ENCODE data around the gene BMERB1.
"Not testable (repeated sequence)": the region's sequence is repeated elsewhere in the genome, so short reads cannot be mapped to it uniquely, and the experiment has no call there.

The BMERB1 gene

GRCh38 chr16:15521758-15522509, 87.5 kb downstream of the BMERB1 start:
- no peak for DNase-seq (ENCODE audit: low read depth in 4 of 4, low spot score in 1 of 4)

DNA sequence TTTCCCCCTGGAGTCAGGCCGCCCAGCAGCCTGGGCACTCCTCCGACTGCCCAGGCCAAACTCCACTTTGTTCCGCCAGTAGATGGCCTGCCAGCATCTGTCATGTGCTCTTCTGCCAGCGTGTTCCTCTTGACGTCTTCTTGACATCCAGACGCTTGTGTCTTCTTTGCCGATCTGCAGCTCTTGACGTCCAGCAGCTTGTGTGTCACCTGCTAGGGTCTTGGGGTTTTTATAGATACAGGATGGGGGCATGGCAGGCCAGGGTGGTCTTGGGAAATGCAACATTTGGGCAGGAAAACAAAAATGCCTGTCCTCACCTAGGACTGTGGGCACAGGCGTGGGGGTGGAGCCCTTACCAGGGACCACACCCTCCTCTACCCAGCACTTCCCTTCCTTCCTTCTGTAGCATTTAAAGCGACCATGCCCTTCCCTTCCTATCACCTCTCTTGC, 88.7 kb downstream of the BMERB1 start:
- DNase-seq (ENCODE audit: low read depth in 4 of 4, low spot score in 1 of 4): no peak

DNA sequence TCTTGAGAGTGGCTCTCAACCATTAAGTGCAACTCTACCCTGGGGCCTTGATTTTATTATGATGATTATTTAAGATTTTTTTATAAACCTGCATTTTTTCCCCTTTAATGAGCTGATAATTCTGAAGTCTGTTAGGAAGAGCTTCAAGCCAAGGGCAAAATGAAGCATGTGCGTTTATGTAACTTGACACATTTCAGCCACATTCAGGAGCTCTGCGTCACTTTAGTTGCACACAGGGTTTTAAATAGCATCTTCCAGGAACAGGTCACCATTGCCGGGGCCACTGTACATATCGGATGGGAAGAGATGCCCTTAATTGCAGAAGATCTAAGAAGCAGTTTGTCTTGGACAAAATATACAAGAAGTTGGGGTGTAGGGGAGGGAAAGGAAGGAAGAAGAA, 89.6 kb downstream of the BMERB1 start:
- DNase-seq (ENCODE audit: low read depth in 4 of 4, low spot score in 1 of 4): no peak

- DNase-seq (ENCODE audit: low read depth in 4 of 4, low spot score in 1 of 4): no peak
These were observed 90.6 kb downstream of the BMERB1 start for GRCh38 chr16:15524966-15525365.

- no peak for DNase-seq (ENCODE audit: low read depth in 4 of 4, low spot score in 1 of 4)
These were observed 91.7 kb downstream of the BMERB1 start for GRCh38 chr16:15526097-15526496.

DNA sequence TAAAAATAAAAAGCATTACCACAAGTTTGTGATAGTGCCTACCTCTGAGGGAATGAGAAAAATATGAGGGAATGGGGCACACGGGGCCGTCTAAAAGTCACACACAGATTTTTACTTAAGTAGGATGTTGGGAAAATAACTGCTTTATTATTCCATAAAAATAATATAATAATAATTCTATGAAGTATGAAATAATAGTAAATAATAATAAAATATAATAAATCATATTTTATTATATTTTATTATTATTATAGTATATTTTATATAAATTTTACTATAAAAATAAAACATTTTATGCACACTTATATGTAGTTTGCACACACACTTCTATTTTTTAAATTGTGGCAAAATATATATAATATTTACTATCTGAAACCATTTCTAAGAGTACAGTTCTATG, 92.3 kb downstream of the BMERB1 start:
- no peak for DNase-seq (ENCODE audit: low read depth in 4 of 4, low spot score in 1 of 4)

DNA sequence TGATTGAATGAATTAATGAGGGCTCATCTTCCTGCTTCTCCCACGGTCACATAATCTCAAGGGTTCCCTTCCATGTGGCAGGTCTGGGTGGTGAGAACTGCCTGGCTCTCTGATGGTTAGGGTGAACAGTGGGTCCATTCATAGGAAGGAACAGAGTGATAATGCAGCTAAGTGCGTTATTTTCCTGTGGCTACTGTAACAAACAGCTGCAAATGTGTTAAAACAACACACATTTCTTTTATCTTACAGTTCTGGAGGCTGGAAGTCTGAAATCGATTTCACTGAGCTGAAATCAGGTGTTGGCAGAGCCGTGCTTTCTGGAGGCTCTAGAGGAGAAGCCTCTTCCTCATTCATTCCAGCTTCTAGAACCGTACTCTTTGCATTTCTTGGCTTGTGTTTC, 95.3 kb downstream of the BMERB1 start:
- DNase-seq (ENCODE audit: low read depth in 4 of 4, low spot score in 1 of 4): no peak

DNA sequence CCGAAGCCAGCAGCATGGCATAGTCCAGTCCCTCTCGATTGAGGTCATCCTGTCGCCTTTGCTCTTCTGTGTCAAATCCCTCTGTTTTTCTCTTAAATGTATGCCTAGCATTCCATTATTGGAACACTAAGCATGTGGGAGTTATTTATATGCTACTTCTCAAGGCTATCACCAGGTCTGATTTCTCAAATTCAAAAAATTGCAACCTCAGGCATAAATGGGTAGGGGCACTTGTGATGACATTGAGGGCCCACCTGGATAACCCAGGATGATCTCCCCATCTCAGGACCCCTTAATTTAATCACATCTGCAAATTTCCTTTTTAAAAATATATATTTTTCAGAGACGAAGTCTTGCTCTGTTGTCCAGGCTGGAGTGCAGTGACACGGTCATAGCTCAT, 95.7 kb downstream of the BMERB1 start:
- no peak for DNase-seq (ENCODE audit: low read depth in 4 of 4, low spot score in 1 of 4)

GRCh38 chr16:15532825-15533224, 98.4 kb downstream of the BMERB1 start:
- DNase-seq (ENCODE audit: low read depth in 4 of 4, low spot score in 1 of 4): no peak

GRCh38 chr16:15533386-15533785, 99.0 kb downstream of the BMERB1 start:
- DNase-seq (ENCODE audit: low read depth in 4 of 4, low spot score in 1 of 4): no peak

GRCh38 chr16:15535772-15536171, 101.4 kb downstream of the BMERB1 start:
- no peak for DNase-seq (ENCODE audit: low read depth in 4 of 4, low spot score in 1 of 4)

- no peak for DNase-seq (ENCODE audit: low read depth in 4 of 4, low spot score in 1 of 4)
These were observed 102.5 kb downstream of the BMERB1 start for GRCh38 chr16:15536843-15537242.

DNA sequence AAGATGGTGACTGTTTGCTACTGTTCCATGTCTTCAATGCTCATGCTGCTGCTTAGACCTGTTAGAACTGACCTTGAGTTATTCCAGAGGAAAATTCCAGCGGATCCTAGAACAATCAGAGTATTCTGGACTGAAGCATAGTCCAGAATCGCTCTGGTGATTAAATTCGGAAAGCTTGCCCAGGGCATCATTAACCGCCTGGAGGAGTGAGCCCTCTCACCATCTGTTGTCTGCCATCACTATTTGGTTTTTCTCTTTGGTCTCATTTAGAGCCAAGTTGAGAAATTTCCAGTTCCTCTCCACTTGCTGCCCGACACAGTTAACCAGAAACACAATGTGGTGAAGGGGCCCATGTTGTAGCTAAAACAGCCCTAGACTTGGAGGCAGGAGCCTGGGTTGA, 104.1 kb downstream of the BMERB1 start:
- no peak for DNase-seq (ENCODE audit: low read depth in 4 of 4, low spot score in 1 of 4)

- no peak for DNase-seq (ENCODE audit: low read depth in 4 of 4, low spot score in 1 of 4)
These were observed 104.8 kb downstream of the BMERB1 start for GRCh38 chr16:15539197-15539596.

DNA sequence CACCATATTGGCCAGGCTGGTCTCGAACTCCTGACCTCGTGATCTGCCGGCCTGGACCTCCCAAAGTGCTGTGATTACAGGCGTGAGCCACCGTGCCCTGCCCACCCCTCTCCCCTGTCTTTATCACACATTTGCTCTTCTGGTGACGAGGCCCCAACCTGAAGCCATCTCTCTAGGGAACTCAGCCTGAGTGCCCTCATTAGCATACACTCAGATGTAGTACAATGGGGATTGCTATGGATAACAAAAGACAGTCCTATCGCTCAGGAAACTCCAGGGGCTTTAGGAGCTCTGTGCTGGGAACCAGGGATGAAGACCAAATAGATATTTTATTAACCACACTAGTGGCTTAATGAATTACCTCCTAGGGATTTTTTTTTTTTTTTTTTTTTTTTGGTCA, 107.9 kb downstream of the BMERB1 start:
- no peak for DNase-seq (ENCODE audit: low read depth in 4 of 4, low spot score in 1 of 4)

- DNase-seq (ENCODE audit: low read depth in 4 of 4, low spot score in 1 of 4): no peak
These were observed 108.5 kb downstream of the BMERB1 start for GRCh38 chr16:15542734-15543347.

DNA sequence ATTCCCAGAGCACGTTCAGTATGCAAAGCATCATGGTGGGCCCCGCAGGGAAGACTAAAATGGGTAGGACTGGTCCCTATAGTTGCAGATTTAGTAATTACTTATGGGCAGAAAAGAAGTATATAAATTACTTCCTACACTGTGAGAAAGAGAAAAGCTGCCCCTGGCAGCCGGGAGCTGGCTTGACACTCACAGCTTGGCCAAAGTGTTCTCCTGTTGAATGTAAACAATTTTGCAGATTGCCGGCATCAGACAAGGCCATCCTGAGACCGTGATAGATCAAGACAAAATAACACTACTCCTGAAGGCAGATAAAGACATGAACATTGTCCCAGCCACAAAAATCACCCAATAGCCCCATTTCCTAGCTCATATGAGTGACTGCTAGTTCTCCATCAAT, 110.0 kb downstream of the BMERB1 start:
- DNase-seq (ENCODE audit: low read depth in 4 of 4, low spot score in 1 of 4): no peak

- DNase-seq (ENCODE audit: low read depth in 4 of 4, low spot score in 1 of 4): no peak
These were observed 111.2 kb downstream of the BMERB1 start for GRCh38 chr16:15545544-15545943.

DNA sequence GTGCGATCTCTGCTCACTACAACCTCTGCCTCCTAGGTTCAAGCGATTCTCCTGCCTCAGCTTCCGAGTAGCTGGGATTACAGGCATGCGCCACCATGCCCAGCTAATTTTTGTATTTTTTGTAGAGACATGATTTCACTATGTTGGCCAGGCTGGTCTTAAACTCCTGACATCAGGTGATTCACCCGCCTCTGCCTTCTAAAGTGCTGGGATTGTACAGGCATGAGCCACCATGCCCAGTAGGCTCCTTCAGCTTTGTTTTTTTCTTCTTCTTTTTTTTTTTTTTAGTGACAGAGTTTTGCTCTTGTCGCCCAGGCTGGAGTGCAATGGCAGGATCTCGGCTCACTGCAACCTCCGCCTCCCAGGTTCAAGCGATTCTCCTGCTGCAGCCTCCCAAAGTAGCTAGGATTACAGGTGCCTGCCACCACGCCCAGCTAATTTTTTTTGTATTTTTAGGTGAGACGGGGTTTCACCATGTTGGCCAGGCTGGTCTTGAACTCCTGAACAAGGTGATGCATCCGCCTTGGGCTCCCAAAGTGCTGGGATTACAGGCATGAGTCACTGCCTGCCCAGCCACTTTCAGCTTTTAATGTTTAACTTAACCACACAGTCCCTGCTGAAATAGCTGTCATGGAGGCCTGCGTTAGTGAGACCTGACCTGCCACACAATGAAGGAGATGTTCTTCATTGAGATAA, 112.8 kb downstream of the BMERB1 start:
- DNase-seq (ENCODE audit: low read depth in 4 of 4, low spot score in 1 of 4): not testable (repeated sequence)

- no peak for DNase-seq (ENCODE audit: low read depth in 4 of 4, low spot score in 1 of 4)
These were observed 113.3 kb downstream of the BMERB1 start for GRCh38 chr16:15547768-15548096.

GRCh38 chr16:15548482-15548891, 114.1 kb downstream of the BMERB1 start:
- DNase-seq (ENCODE audit: low read depth in 4 of 4, low spot score in 1 of 4): no peak

GRCh38 chr16:15552507-15552906, 118.1 kb downstream of the BMERB1 start:
- DNase-seq (ENCODE audit: low read depth in 4 of 4, low spot score in 1 of 4): no peak

Data from stimulated activated CD4-positive, alpha-beta T cell treated with anti-CD3 and anti-CD28 coated beads, Interleukin-1b, Interleukin-23, amount 100 ng/mL, for 24 hours (primary cell).